Neural progenitor cell (in vitro differentiated cells): ENCODE results near the gene MSH2.

Source experiments
- CTCF ChIP-seq: fragments of 200-600 bp; sonication (generic); IDR thresholded peaks from 2 replicates; pipeline ENCODE4 v1.5.1; 2017; ENCODE audit warnings: antibody characterized with exemption, mild to moderate bottlenecking
- EZH2 ChIP-seq: fragments of 200-600 bp; sonication (generic); IDR thresholded peaks from 2 replicates; pipeline ENCODE4 v1.6.1; 2017; ENCODE audit warnings: antibody characterized with exemption, mild to moderate bottlenecking, moderate library complexity

- no peak for TF ChIP-seq CTCF
- TF ChIP-seq EZH2: no peak
Measured at GRCh38 chr2:47493317-47494035, 90.5 kb downstream of the MSH2 start.
